NCI-H146 (cell line): Measurements from ENCODE around the gene ETV7.

ENCODE experiments used
- DNase-seq: peaks from one replicate; lab custom pipeline; 2025; lab: John Stamatoyannopoulos, UW

ETV7 gene

GRCh38 chr6:36320475-36320874, 67.0 kb downstream of the ETV7 start:
- DNase-seq, result peak; percentile 63

GRCh38 chr6:36319821-36320220, 67.6 kb downstream of the ETV7 start:
- no peak for DNase-seq

- peak; percentile 50 for DNase-seq
Measured at GRCh38 chr6:36319436-36319762, 68.1 kb downstream of the ETV7 start.

GRCh38 chr6:36318690-36319435, 68.6 kb downstream of the ETV7 start:
- no peak for DNase-seq

GRCh38 chr6:36317623-36318022, 69.8 kb downstream of the ETV7 start:
- no peak for DNase-seq
